SU-DHL-6 (cell line): Measurements from ENCODE around the gene SMARCA4.

ENCODE experiments used
- H2AFZ ChIP-seq: fragments of 200-600 bp; sonication (generic); 2 replicates; pipeline ENCODE4 v1.6.1; 2014; ENCODE audit warnings: low read depth, mild to moderate bottlenecking, moderate library complexity, mixed read lengths, antibody characterized with exemption, low read length; ENCODE audit not compliant: severe bottlenecking
- H3F3A ChIP-seq: fragments of 200-600 bp; shearing (Covaris generic); 2 replicates; pipeline ENCODE4 v1.6.0; 2016; ENCODE audit warnings: antibody characterized with exemption, mild to moderate bottlenecking; ENCODE audit not compliant: insufficient read depth
- H3K27ac ChIP-seq: fragments of 200-600 bp; sonication (generic); 2 replicates; pipeline ENCODE4 v1.5.1; 2016; ENCODE audit warnings: low read depth, mild to moderate bottlenecking, low read length, moderate library complexity, mixed read lengths
- H3K27me3 ChIP-seq: fragments of 200-600 bp; sonication (generic), shearing (Covaris generic); 2 replicates; pipeline ENCODE4 v1.6.0; 2014; ENCODE audit warnings: mild to moderate bottlenecking, low read length
- H3K36me3 ChIP-seq: fragments of 200-600 bp; sonication (generic); 2 replicates; pipeline ENCODE4 v1.6.1; 2014; ENCODE audit warnings: mild to moderate bottlenecking, low read length, mixed read lengths
- H3K4me2 ChIP-seq: fragments of 300-600, 200-600 bp; shearing (Covaris generic), sonication (generic); 2 replicates; pipeline ENCODE4 v1.6.0; 2014; ENCODE audit warnings: low read length, low read depth, mild to moderate bottlenecking; ENCODE audit not compliant: poor library complexity, severe bottlenecking
- H3K4me3 ChIP-seq: fragments of 200-600 bp; sonication (generic); 2 replicates; pipeline ENCODE4 v1.5.1; 2014; ENCODE audit warnings: antibody characterized with exemption, low read length, mild to moderate bottlenecking, mixed read lengths; ENCODE audit not compliant: insufficient read depth, poor library complexity, severe bottlenecking
- H3K79me2 ChIP-seq: fragments of 200-600 bp; sonication (generic); 2 replicates; pipeline ENCODE4 v1.6.1; 2014; ENCODE audit warnings: mild to moderate bottlenecking, low read length, moderate library complexity; ENCODE audit not compliant: insufficient read depth
- H3K9ac ChIP-seq: fragments of 200-600 bp; sonication (generic); 2 replicates; pipeline ENCODE4 v1.7.0; 2014; ENCODE audit warnings: mild to moderate bottlenecking, low read length
- H3K9me2 ChIP-seq: fragments of 200-600 bp; sonication (generic); replicated peaks from 2 replicates; pipeline ENCODE4 v1.6.1; 2014; ENCODE audit warnings: low read length; ENCODE audit not compliant: insufficient read depth
- H3K9me3 ChIP-seq: fragments of 200-600 bp; sonication (generic); 2 replicates; pipeline ENCODE4 v1.6.1; 2014; ENCODE audit warnings: low read length, mixed read lengths; ENCODE audit not compliant: insufficient read depth
- H4K20me1 ChIP-seq: fragments of 200-600 bp; sonication (generic); 2 replicates; pipeline ENCODE4 v1.6.1; 2014; ENCODE audit warnings: low read depth, mild to moderate bottlenecking, antibody characterized with exemption, low read length, moderate library complexity, mixed read lengths
- EZH2phosphoT487 ChIP-seq: fragments of 200-600 bp; sonication (generic), shearing (Covaris generic); conservative IDR thresholded peaks from 2 replicates; pipeline ENCODE4 v1.6.1; 2018; ENCODE audit warnings: mild to moderate bottlenecking, antibody characterized with exemption, low read length, moderate library complexity, mixed read lengths
- TF ChIP-seq, protein P1 (sequence below): fragments of 200-600 bp; sonication (generic); IDR thresholded peaks from one replicate; pipeline ENCODE4 v1.5.1; 2017; ENCODE audit warnings: antibody characterized with exemption, mild to moderate bottlenecking, low read length, moderate library complexity; ENCODE audit not compliant: insufficient read depth, poor library complexity, severe bottlenecking

SMARCA4 gene

DNA sequence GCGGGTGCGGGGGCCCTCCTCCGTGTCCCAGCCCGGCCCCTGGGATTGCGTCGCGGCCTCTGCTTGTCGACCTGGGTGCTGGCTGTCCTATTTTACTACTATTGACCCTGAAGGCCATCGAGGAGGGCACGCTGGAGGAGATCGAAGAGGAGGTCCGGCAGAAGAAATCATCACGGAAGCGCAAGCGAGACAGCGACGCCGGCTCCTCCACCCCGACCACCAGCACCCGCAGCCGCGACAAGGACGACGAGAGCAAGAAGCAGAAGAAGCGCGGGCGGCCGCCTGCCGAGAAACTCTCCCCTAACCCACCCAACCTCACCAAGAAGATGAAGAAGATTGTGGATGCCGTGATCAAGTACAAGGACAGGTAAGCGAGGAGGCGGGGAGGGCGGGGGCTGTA lies 80.4 kb downstream of the SMARCA4 start:
- Histone ChIP-seq H3K36me3 (peaks cover 36% of the 10 kb centered on the region), H3K79me2 (peaks cover 28% of the 10 kb centered on the region), H3K9me2 (no peaks in the 10 kb centered on the region), H3F3A (peaks cover 19% of the 10 kb centered on the region), H3K27ac (no peak overlapping the region), H2AFZ (no peak overlapping the region), H3K27me3 (no peaks in the 10 kb centered on the region), H3K4me3 (no peak overlapping the region), H3K4me2 (no peak overlapping the region), H4K20me1 (peaks cover 4% of the 10 kb centered on the region; the same call in 1 of the 2 replicates), H3K9me3 (no peaks in the 10 kb centered on the region), H3K9ac (no peak overlapping the region)
- no peak for TF ChIP-seq EZH2phosphoT487
- TF ChIP-seq, protein P1, sequence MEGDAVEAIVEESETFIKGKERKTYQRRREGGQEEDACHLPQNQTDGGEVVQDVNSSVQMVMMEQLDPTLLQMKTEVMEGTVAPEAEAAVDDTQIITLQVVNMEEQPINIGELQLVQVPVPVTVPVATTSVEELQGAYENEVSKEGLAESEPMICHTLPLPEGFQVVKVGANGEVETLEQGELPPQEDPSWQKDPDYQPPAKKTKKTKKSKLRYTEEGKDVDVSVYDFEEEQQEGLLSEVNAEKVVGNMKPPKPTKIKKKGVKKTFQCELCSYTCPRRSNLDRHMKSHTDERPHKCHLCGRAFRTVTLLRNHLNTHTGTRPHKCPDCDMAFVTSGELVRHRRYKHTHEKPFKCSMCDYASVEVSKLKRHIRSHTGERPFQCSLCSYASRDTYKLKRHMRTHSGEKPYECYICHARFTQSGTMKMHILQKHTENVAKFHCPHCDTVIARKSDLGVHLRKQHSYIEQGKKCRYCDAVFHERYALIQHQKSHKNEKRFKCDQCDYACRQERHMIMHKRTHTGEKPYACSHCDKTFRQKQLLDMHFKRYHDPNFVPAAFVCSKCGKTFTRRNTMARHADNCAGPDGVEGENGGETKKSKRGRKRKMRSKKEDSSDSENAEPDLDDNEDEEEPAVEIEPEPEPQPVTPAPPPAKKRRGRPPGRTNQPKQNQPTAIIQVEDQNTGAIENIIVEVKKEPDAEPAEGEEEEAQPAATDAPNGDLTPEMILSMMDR, result no peak

DNA sequence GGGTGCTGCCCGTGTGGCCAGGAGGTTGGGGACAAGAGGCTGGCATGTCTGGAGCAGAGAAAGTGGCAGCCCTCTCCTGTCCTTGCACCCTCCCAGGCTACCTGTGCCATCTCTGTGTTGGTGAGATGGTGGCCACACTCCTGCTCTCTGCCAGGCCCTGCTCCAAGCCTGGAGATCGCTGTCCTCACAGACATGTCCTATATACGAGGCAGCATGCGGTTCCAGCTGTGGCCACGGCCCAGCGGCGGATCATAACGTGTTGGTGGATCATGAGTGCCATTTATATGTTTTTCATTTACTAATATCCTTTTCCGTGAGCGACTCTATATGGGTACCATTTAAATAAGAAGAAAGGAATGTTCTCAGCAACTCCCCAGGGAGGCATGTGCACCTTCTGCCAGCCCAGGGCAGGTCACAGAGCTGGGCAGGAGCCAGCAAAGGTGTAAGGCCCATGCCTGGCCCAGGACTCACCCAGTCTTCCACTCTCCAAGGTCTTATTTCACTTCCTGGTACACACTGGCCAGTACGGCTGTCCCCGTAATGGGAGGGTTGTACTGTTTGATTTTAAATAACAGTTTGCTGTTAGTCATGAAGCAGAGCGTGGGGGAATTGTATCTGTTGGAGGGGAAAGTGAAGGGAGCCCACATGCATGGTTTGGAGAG lies 81.3 kb downstream of the SMARCA4 start:
- Histone ChIP-seq H3K4me2 (no peak overlapping the region), H3F3A (peaks cover 27% of the 10 kb centered on the region), H3K79me2 (peaks cover 19% of the 10 kb centered on the region), H3K36me3 (peaks cover 27% of the 10 kb centered on the region), H3K9me2 (no peaks in the 10 kb centered on the region), H2AFZ (no peak overlapping the region), H3K27ac (no peak overlapping the region), H3K9me3 (no peaks in the 10 kb centered on the region), H3K9ac (no peak overlapping the region), H3K27me3 (no peaks in the 10 kb centered on the region), H4K20me1 (0 out of 2 replicates have a peak, but pooled peaks cover 4% of the 10 kb centered on the region), H3K4me3 (no peak overlapping the region)
- no peak for TF ChIP-seq EZH2phosphoT487
- TF ChIP-seq, protein P1, result no peak

DNA sequence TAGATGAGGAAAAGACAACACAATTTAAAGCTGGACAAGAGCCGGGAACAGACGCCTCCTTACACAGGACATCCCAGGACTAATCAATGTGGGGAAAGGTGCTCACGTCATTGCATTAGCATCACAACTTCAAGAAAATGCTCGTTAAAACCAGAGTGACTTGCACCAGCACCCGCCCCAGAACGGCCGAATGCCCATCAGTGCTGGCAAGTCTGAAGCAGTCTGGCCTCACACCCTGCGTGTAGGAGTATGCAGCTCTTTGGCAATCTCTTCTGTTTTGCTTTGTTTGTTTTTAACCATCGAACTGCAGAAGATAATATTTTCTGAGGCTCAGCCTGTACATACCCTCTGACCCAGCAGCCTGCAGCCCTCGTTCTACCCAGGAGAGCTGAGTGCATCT lies 83.6 kb downstream of the SMARCA4 start:
- H3K36me3 ChIP-seq, result peaks cover 17% of the 10 kb centered on the region
- H4K20me1 ChIP-seq, result no peaks in the 10 kb centered on the region
- H3K27ac ChIP-seq, result 0 out of 2 replicates have a peak overlapping the region, but pooled peaks have one; percentile 30

More for the DNA sequence above, 83.6 kb downstream of the SMARCA4 start:
- Histone ChIP-seq H3K4me3 (no peak overlapping the region), H2AFZ (no peak overlapping the region), H3F3A (peaks cover 48% of the 10 kb centered on the region), H3K79me2 (no peaks in the 10 kb centered on the region), H3K27me3 (no peaks in the 10 kb centered on the region), H3K4me2 (no peak overlapping the region), H3K9me3 (no peaks in the 10 kb centered on the region), H3K9me2 (no peaks in the 10 kb centered on the region), H3K9ac (no peak overlapping the region)
- TF ChIP-seq EZH2phosphoT487, result no peak
- TF ChIP-seq, protein P1, result no peak
